ENCODE results near the gene EYA2.

Gene EYA2

GRCh38 chr20:47215653-47216397, 321.2 kb downstream of the EYA2 start:
- no peak for FAIRE-seq

- no peak for FAIRE-seq
These were observed 322.3 kb downstream of the EYA2 start for GRCh38 chr20:47216819-47217410.

- FAIRE-seq, result no peak
These were observed 323.1 kb downstream of the EYA2 start for GRCh38 chr20:47217482-47218446.

- FAIRE-seq, result no peak
These were observed 325.5 kb downstream of the EYA2 start for GRCh38 chr20:47220161-47220582.

GRCh38 chr20:47221036-47221625, 326.5 kb downstream of the EYA2 start:
- FAIRE-seq, result no peak

GRCh38 chr20:47222468-47223119, 328.0 kb downstream of the EYA2 start:
- FAIRE-seq, result no peak

- FAIRE-seq, result no peak
These were observed 329.3 kb downstream of the EYA2 start for GRCh38 chr20:47223896-47224295.

GRCh38 chr20:47224300-47224791, 329.7 kb downstream of the EYA2 start:
- FAIRE-seq, result no peak

- no peak for FAIRE-seq
These were observed 330.2 kb downstream of the EYA2 start for GRCh38 chr20:47224857-47225256.

- FAIRE-seq, result no peak
These were observed 330.8 kb downstream of the EYA2 start for GRCh38 chr20:47225458-47225857.

- FAIRE-seq, result no peak
These were observed 332.5 kb downstream of the EYA2 start for GRCh38 chr20:47227119-47227518.

GRCh38 chr20:47227576-47227975, 332.9 kb downstream of the EYA2 start:
- FAIRE-seq, result no peak

GRCh38 chr20:47228654-47229053, 334.0 kb downstream of the EYA2 start:
- FAIRE-seq, result no peak

GRCh38 chr20:47230811-47231256, 336.2 kb downstream of the EYA2 start:
- FAIRE-seq, result no peak

GRCh38 chr20:47231382-47232039, 336.9 kb downstream of the EYA2 start:
- FAIRE-seq, result no peak

- FAIRE-seq, result no peak
These were observed 337.9 kb downstream of the EYA2 start for GRCh38 chr20:47232518-47232917.

GRCh38 chr20:47233333-47234188, 338.9 kb downstream of the EYA2 start:
- FAIRE-seq, result no peak

- no peak for FAIRE-seq
These were observed 340.5 kb downstream of the EYA2 start for GRCh38 chr20:47235111-47235510.

- no peak for FAIRE-seq
These were observed 341.4 kb downstream of the EYA2 start for GRCh38 chr20:47235853-47236638.

GRCh38 chr20:47236639-47236900, 341.9 kb downstream of the EYA2 start:
- FAIRE-seq, result no peak
